ENCODE data around the gene BNIP3. TPM values are rescaled to one million over a fixed set of nuclear protein-coding genes. Genes with fewer than 3 reads are reported as not detected.

Gene BNIP3
- total and polyA plus RNA-seq, 2 donors (not counting 3 experiments of a cell fraction or from before 2014, with no cell fraction given): 51.4 to 53.3 TPM

DNA sequence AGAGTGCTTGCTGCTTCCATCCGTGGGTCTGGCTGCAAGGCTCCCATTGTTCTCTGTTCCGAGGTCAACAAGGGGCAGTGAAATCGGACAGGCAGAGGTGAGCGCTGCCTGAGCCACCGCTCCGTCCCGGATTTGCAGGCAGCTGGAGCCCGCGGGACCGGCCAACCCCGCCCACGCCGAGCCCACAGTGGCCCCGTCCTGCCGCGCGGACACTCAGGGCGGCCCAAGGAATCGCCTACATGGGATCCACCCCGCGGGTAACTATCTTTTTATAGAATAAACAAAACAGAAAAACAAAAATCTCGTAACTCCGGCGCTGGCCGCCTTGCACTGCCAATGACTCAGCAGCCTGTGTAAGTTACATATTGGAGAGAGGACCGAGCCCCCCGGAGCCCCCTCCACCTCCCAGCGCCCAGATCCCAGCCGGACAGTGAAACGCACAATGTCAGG, 1.9 kb downstream of the BNIP3 start:
- Histone ChIP-seq H2AFZ (ENCODE audit: low read depth, low read length) (peak overlapping the region; percentile 34), H3K9ac (replicated peaks; ENCODE audit: extremely low read depth, insufficient read depth, low read length) (peak overlapping the region; percentile 82), H3K4me2 (ENCODE audit: insufficient read depth, low read length) (peak overlapping the region; percentile 99), H3K4me3 (replicated peaks in 1 of 3; ENCODE audit: insufficient read depth in 1 of 3, low read depth in 1 of 3, low read length in 3 of 3) (peak overlapping the region; percentile 19 to 94 (median 54)), H3K79me2 (ENCODE audit: control insufficient read depth, insufficient read depth, low read length) (peaks cover 62% of the 10 kb centered on the region), H4K20me1 (replicated peaks; ENCODE audit: control insufficient read depth, extremely low read depth, insufficient read depth, low read length) (no peaks in the 10 kb centered on the region), H3K9me1 (replicated peaks; ENCODE audit: control insufficient read depth, extremely low read depth, insufficient read depth, low read length) (no peaks in the 10 kb centered on the region), H3K9me3 (replicated peaks; ENCODE audit: control insufficient read depth, insufficient read depth, low read length) (no peaks in the 10 kb centered on the region), H3K4me1 (ENCODE audit: control insufficient read depth, extremely low read depth, insufficient read depth, low read length) (peaks cover 24% of the 10 kb centered on the region), H3K27me3 (ENCODE audit: control insufficient read depth in 2 of 2, insufficient read depth in 2 of 2, low read length in 2 of 2) (no peaks in the 10 kb centered on the region), H3K36me3 (ENCODE audit: control insufficient read depth in 2 of 2, extremely low read depth in 1 of 2, insufficient read depth in 2 of 2, low read length in 2 of 2) (no peaks in the 10 kb centered on the region), H3K27ac (ENCODE audit: insufficient read depth, low read depth, low read length) (peak overlapping the region; percentile 52)
- dilution Hi-C loops (cut with MboI; ENCODE audit: extremely low pct_ligation_motif_present, low sequenced_read_pairs): no loop called here
- intact Hi-C loops (cut with micrococcal nuclease): loop anchor here (1.0 to 2.0 kb wide), 3 partner anchors 32 to 95 kb away; no protein-coding TSS in a partner anchor
- no TSS peak for BruUV-seq (replicated peaks)
- FAIRE-seq (peak; percentile 90), DNase-seq (ENCODE audit: low read depth, low spot score) (peak; percentile 50)
- CTCF ChIA-PET: interaction anchor here (1.0 to 1.3 kb wide), 3 partner anchors 31 to 43 kb away, joined by 4 read pairs; no protein-coding TSS in a partner anchor
- TF ChIP-seq MYC (IDR thresholded peaks at IDR 0.05; ENCODE audit: low read depth, low read length) (no peak), POLR2AphosphoS5 (IDR thresholded peaks at IDR 0.05; ENCODE audit: insufficient read depth, low read depth, low read length) (no peak), MAX (IDR thresholded peaks at IDR 0.05; ENCODE audit: insufficient read depth, insufficient read length) (no peak), JUN (IDR thresholded peaks at IDR 0.05; ENCODE audit: borderline replicate concordance, insufficient read depth, insufficient read length, low read depth) (no peak), GATA2 (IDR thresholded peaks at IDR 0.05; ENCODE audit: insufficient read depth, insufficient read length, low read depth, low read length) (no peak), FOS (IDR thresholded peaks at IDR 0.05; ENCODE audit: borderline replicate concordance, insufficient read depth, low read length) (peak; percentile 6), EZH2 (IDR thresholded peaks at IDR 0.05; ENCODE audit: borderline replicate concordance, low read depth, low read length, severe bottlenecking) (no peak)
- POLR2A ChIA-PET: interaction anchor here (1.0 kb wide), 1 partner anchor 32 kb away, joined by 3 read pairs; no protein-coding TSS in a partner anchor

Data from endothelial cell of umbilical vein (primary cell).